ENCODE results near the gene FEV.

The FEV gene

GRCh38 chr2:219027511-219028055, 42.6 kb upstream of the FEV start:
- Histone ChIP-seq H3K4me2 (ENCODE audit: low read depth, low read length) (no peak overlapping the region), H3K4me3 (ENCODE audit: low read length) (no peak overlapping the region), H3K4me1 (ENCODE audit: low read length) (no peaks in the 10 kb centered on the region), H3K27ac (ENCODE audit: low read length) (no peak overlapping the region), H3F3A (ENCODE audit: insufficient read depth, low read length) (no peaks in the 10 kb centered on the region), H4K20me1 (ENCODE audit: insufficient read depth, low read length) (no peaks in the 10 kb centered on the region), H3K9me3 (replicated peaks; ENCODE audit: insufficient read depth, low read length) (no peaks in the 10 kb centered on the region), H3K9me2 (replicated peaks; ENCODE audit: insufficient read depth, low read length) (no peaks in the 10 kb centered on the region), H3K36me3 (replicated peaks; ENCODE audit: insufficient read depth, low read length) (no peaks in the 10 kb centered on the region), H3K79me2 (ENCODE audit: low read length) (no peaks in the 10 kb centered on the region), H3K27me3 (replicated peaks; ENCODE audit: insufficient read depth, low read length) (peaks cover 80% of the 10 kb centered on the region), H2AFZ (ENCODE audit: low read length) (no peak overlapping the region), H3K9ac (ENCODE audit: low read length) (no peak overlapping the region)
- TF ChIP-seq EZH2 (optimal IDR thresholded peaks at IDR 0.05; ENCODE audit: low read depth, low read length): no peak
- TF ChIP-seq EZH2phosphoT487 (IDR thresholded peaks at IDR 0.05; ENCODE audit: low read length): no peak
- no peak for TF ChIP-seq CTCF (IDR thresholded peaks at IDR 0.05; ENCODE audit: low read length)
- no peak for DNase-seq

GRCh38 chr2:219026946-219027345, 42.0 kb upstream of the FEV start:
- Histone ChIP-seq H3K4me2 (ENCODE audit: low read depth, low read length) (no peak overlapping the region), H3K9me3 (replicated peaks; ENCODE audit: insufficient read depth, low read length) (no peaks in the 10 kb centered on the region), H3F3A (ENCODE audit: insufficient read depth, low read length) (no peaks in the 10 kb centered on the region), H3K9ac (ENCODE audit: low read length) (no peak overlapping the region), H3K27me3 (replicated peaks; ENCODE audit: insufficient read depth, low read length) (peaks cover 80% of the 10 kb centered on the region), H3K4me3 (ENCODE audit: low read length) (no peak overlapping the region), H4K20me1 (ENCODE audit: insufficient read depth, low read length) (no peaks in the 10 kb centered on the region), H3K36me3 (replicated peaks; ENCODE audit: insufficient read depth, low read length) (no peaks in the 10 kb centered on the region), H3K27ac (ENCODE audit: low read length) (no peak overlapping the region), H3K9me2 (replicated peaks; ENCODE audit: insufficient read depth, low read length) (no peaks in the 10 kb centered on the region), H3K79me2 (ENCODE audit: low read length) (no peaks in the 10 kb centered on the region), H3K4me1 (ENCODE audit: low read length) (no peaks in the 10 kb centered on the region), H2AFZ (ENCODE audit: low read length) (no peak overlapping the region)
- no peak for DNase-seq
- TF ChIP-seq EZH2 (optimal IDR thresholded peaks at IDR 0.05; ENCODE audit: low read depth, low read length): no peak
- TF ChIP-seq EZH2phosphoT487 (IDR thresholded peaks at IDR 0.05; ENCODE audit: low read length): no peak
- no peak for TF ChIP-seq CTCF (IDR thresholded peaks at IDR 0.05; ENCODE audit: low read length)

GRCh38 chr2:219025637-219026585, 40.9 kb upstream of the FEV start:
- Histone ChIP-seq H4K20me1 (ENCODE audit: insufficient read depth, low read length) (no peaks in the 10 kb centered on the region), H3K4me2 (ENCODE audit: low read depth, low read length) (no peak overlapping the region), H2AFZ (ENCODE audit: low read length) (no peak overlapping the region), H3K9me2 (replicated peaks; ENCODE audit: insufficient read depth, low read length) (no peaks in the 10 kb centered on the region), H3K27me3 (replicated peaks; ENCODE audit: insufficient read depth, low read length) (peaks cover 80% of the 10 kb centered on the region), H3K79me2 (ENCODE audit: low read length) (no peaks in the 10 kb centered on the region), H3K4me1 (ENCODE audit: low read length) (no peaks in the 10 kb centered on the region), H3F3A (ENCODE audit: insufficient read depth, low read length) (no peaks in the 10 kb centered on the region), H3K36me3 (replicated peaks; ENCODE audit: insufficient read depth, low read length) (no peaks in the 10 kb centered on the region), H3K9ac (ENCODE audit: low read length) (no peak overlapping the region), H3K4me3 (ENCODE audit: low read length) (no peak overlapping the region), H3K27ac (ENCODE audit: low read length) (no peak overlapping the region), H3K9me3 (replicated peaks; ENCODE audit: insufficient read depth, low read length) (no peaks in the 10 kb centered on the region)
- DNase-seq: no peak
- TF ChIP-seq EZH2 (optimal IDR thresholded peaks at IDR 0.05; ENCODE audit: low read depth, low read length) (no peak), CTCF (IDR thresholded peaks at IDR 0.05; ENCODE audit: low read length) (no peak), EZH2phosphoT487 (IDR thresholded peaks at IDR 0.05; ENCODE audit: low read length) (no peak)
